ENCODE data around the gene PRDM5.
"Not testable (repeated sequence)": the region's sequence is repeated elsewhere in the genome, so short reads cannot be mapped to it uniquely, and the experiment has no call there.

The PRDM5 gene

GRCh38 chr4:120753854-120754253 is 168.7 kb downstream of the PRDM5 start:
- Mint-ChIP-seq H3K4me1 (no peaks in the 10 kb centered on the region), H3K27ac (ENCODE audit: low read depth) (no peak overlapping the region), H3K27me3 (no peaks in the 10 kb centered on the region), H3K9me3 (peaks cover 7% of the 10 kb centered on the region), H3K4me3 (no peak overlapping the region), H3K36me3 (ENCODE audit: insufficient read depth) (no peaks in the 10 kb centered on the region)
- DNase-seq (ENCODE audit: low spot score in 2 of 2) (no peak), ATAC-seq (replicated peaks; ENCODE audit: extremely low read depth, poor library complexity, severe bottlenecking) (no peak)

GRCh38 chr4:120750152-120750525 is 172.4 kb downstream of the PRDM5 start:
- no peaks in the 10 kb centered on the region for H3K27me3 Mint-ChIP-seq
- H3K9me3 Mint-ChIP-seq, result peaks cover 7% of the 10 kb centered on the region
- H3K4me1 Mint-ChIP-seq, result no peaks in the 10 kb centered on the region
- H3K36me3 Mint-ChIP-seq (ENCODE audit: insufficient read depth), result no peaks in the 10 kb centered on the region
- ATAC-seq (replicated peaks; ENCODE audit: extremely low read depth, poor library complexity, severe bottlenecking) (no peak), DNase-seq (ENCODE audit: low spot score in 2 of 2) (no peak)
- H3K27ac Mint-ChIP-seq (ENCODE audit: low read depth), result no peak overlapping the region
- H3K4me3 Mint-ChIP-seq, result no peak overlapping the region

- Mint-ChIP-seq H3K36me3 (ENCODE audit: insufficient read depth) (no peaks in the 10 kb centered on the region), H3K27me3 (no peaks in the 10 kb centered on the region), H3K9me3 (peaks cover 7% of the 10 kb centered on the region), H3K27ac (ENCODE audit: low read depth) (no peak overlapping the region), H3K4me3 (no peak overlapping the region), H3K4me1 (no peaks in the 10 kb centered on the region)
- ATAC-seq (replicated peaks; ENCODE audit: extremely low read depth, poor library complexity, severe bottlenecking) (peak; percentile 49), DNase-seq (ENCODE audit: low spot score in 2 of 2) (no peak)
Measured at GRCh38 chr4:120749445-120750151, 172.9 kb downstream of the PRDM5 start.

GRCh38 chr4:120741636-120742035 is 180.9 kb downstream of the PRDM5 start:
- not testable (repeated sequence) for DNase-seq (ENCODE audit: low spot score in 2 of 2); H3K9me3 Mint-ChIP-seq; ATAC-seq (replicated peaks; ENCODE audit: extremely low read depth, poor library complexity, severe bottlenecking); H3K27ac Mint-ChIP-seq (ENCODE audit: low read depth); H3K36me3 Mint-ChIP-seq (ENCODE audit: insufficient read depth); H3K4me3 Mint-ChIP-seq; H3K4me1 Mint-ChIP-seq
- peaks cover 14% of the 10 kb centered on the region for H3K27me3 Mint-ChIP-seq

GRCh38 chr4:120736312-120736711 is 186.2 kb downstream of the PRDM5 start:
- Mint-ChIP-seq H3K9me3 (no peaks in the 10 kb centered on the region), H3K27me3 (peaks cover 11% of the 10 kb centered on the region), H3K36me3 (ENCODE audit: insufficient read depth) (peaks cover 2% of the 10 kb centered on the region), H3K4me3 (no peak overlapping the region), H3K27ac (ENCODE audit: low read depth) (no peak overlapping the region), H3K4me1 (no peaks in the 10 kb centered on the region)
- ATAC-seq (replicated peaks; ENCODE audit: extremely low read depth, poor library complexity, severe bottlenecking), result no peak
- no peak for DNase-seq (ENCODE audit: low spot score in 2 of 2)

GRCh38 chr4:120733968-120734367 is 188.6 kb downstream of the PRDM5 start:
- Mint-ChIP-seq H3K27me3 (no peaks in the 10 kb centered on the region), H3K4me1 (no peaks in the 10 kb centered on the region), H3K27ac (ENCODE audit: low read depth) (no peak overlapping the region), H3K36me3 (ENCODE audit: insufficient read depth) (peaks cover 2% of the 10 kb centered on the region), H3K9me3 (no peaks in the 10 kb centered on the region), H3K4me3 (no peak overlapping the region)
- DNase-seq (ENCODE audit: low spot score in 2 of 2), result no peak
- ATAC-seq (replicated peaks; ENCODE audit: extremely low read depth, poor library complexity, severe bottlenecking), result no peak

- DNase-seq (ENCODE audit: low spot score in 2 of 2) (no peak), ATAC-seq (replicated peaks; ENCODE audit: extremely low read depth, poor library complexity, severe bottlenecking) (no peak)
- H3K27ac Mint-ChIP-seq (ENCODE audit: low read depth), result no peak overlapping the region
- no peaks in the 10 kb centered on the region for H3K4me1 Mint-ChIP-seq
- H3K27me3 Mint-ChIP-seq, result no peaks in the 10 kb centered on the region
- no peaks in the 10 kb centered on the region for H3K9me3 Mint-ChIP-seq
- H3K4me3 Mint-ChIP-seq, result no peak overlapping the region
- H3K36me3 Mint-ChIP-seq (ENCODE audit: insufficient read depth), result peaks cover 2% of the 10 kb centered on the region
Measured at GRCh38 chr4:120733054-120733453, 189.5 kb downstream of the PRDM5 start.

GRCh38 chr4:120731561-120731960 is 191.0 kb downstream of the PRDM5 start:
- Mint-ChIP-seq H3K9me3 (no peaks in the 10 kb centered on the region), H3K4me1 (no peaks in the 10 kb centered on the region), H3K36me3 (ENCODE audit: insufficient read depth) (peaks cover 2% of the 10 kb centered on the region), H3K27me3 (no peaks in the 10 kb centered on the region), H3K4me3 (no peak overlapping the region), H3K27ac (ENCODE audit: low read depth) (no peak overlapping the region)
- no peak for ATAC-seq (replicated peaks; ENCODE audit: extremely low read depth, poor library complexity, severe bottlenecking)
- no peak for DNase-seq (ENCODE audit: low spot score in 2 of 2)

GRCh38 chr4:120730777-120731320 is 191.7 kb downstream of the PRDM5 start:
- H3K27ac Mint-ChIP-seq (ENCODE audit: low read depth), result no peak overlapping the region
- H3K4me1 Mint-ChIP-seq, result no peaks in the 10 kb centered on the region
- peaks cover 2% of the 10 kb centered on the region for H3K36me3 Mint-ChIP-seq (ENCODE audit: insufficient read depth)
- no peaks in the 10 kb centered on the region for H3K9me3 Mint-ChIP-seq
- no peak overlapping the region for H3K4me3 Mint-ChIP-seq
- H3K27me3 Mint-ChIP-seq, result no peaks in the 10 kb centered on the region
- ATAC-seq (replicated peaks; ENCODE audit: extremely low read depth, poor library complexity, severe bottlenecking), result no peak
- no peak for DNase-seq (ENCODE audit: low spot score in 2 of 2)

- no peaks in the 10 kb centered on the region for H3K4me1 Mint-ChIP-seq
- H3K27ac Mint-ChIP-seq (ENCODE audit: low read depth), result no peak overlapping the region
- H3K4me3 Mint-ChIP-seq, result no peak overlapping the region
- DNase-seq (ENCODE audit: low spot score in 2 of 2) (no peak), ATAC-seq (replicated peaks; ENCODE audit: extremely low read depth, poor library complexity, severe bottlenecking) (no peak)
- H3K36me3 Mint-ChIP-seq (ENCODE audit: insufficient read depth), result no peaks in the 10 kb centered on the region
- no peaks in the 10 kb centered on the region for H3K9me3 Mint-ChIP-seq
- H3K27me3 Mint-ChIP-seq, result no peaks in the 10 kb centered on the region
Measured at GRCh38 chr4:120728892-120729675, 193.4 kb downstream of the PRDM5 start.

GRCh38 chr4:120725639-120726580 is 196.6 kb downstream of the PRDM5 start:
- Mint-ChIP-seq H3K9me3 (no peaks in the 10 kb centered on the region), H3K4me3 (no peak overlapping the region), H3K4me1 (no peaks in the 10 kb centered on the region), H3K27ac (ENCODE audit: low read depth) (no peak overlapping the region), H3K27me3 (peaks cover 8% of the 10 kb centered on the region), H3K36me3 (ENCODE audit: insufficient read depth) (no peaks in the 10 kb centered on the region)
- ATAC-seq (replicated peaks; ENCODE audit: extremely low read depth, poor library complexity, severe bottlenecking) (no peak), DNase-seq (ENCODE audit: low spot score in 2 of 2) (no peak)

- Mint-ChIP-seq H3K27ac (ENCODE audit: low read depth) (no peak overlapping the region), H3K4me1 (no peaks in the 10 kb centered on the region), H3K27me3 (peaks cover 8% of the 10 kb centered on the region), H3K9me3 (no peaks in the 10 kb centered on the region), H3K4me3 (no peak overlapping the region), H3K36me3 (ENCODE audit: insufficient read depth) (no peaks in the 10 kb centered on the region)
- ATAC-seq (replicated peaks; ENCODE audit: extremely low read depth, poor library complexity, severe bottlenecking) (no peak), DNase-seq (ENCODE audit: low spot score in 2 of 2) (no peak)
Measured at GRCh38 chr4:120724656-120725055, 197.9 kb downstream of the PRDM5 start.

Data from central memory CD8-positive, alpha-beta T cell (primary cell).